Measurements from ENCODE around the gene CD302.

DNA sequence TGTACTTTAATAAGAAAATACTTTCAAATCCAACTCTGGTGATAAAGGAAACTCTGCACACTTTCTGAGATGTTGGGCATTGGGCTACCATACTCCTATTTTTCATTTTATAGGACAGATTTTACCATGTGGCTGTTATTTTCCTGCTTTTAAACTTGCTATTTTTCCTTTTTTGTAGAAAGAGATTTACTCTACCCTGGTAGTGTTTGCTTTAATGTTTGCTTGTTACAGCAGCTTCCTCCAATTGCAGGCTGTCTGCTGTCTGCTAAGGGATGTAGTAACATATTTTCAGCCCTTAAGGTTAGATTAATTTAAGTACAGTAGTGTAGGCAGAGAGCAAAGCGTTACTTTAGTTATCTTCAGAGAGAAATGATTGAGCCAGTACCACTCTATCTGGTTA, 47.1 kb downstream of the CD302 start:
- TF ChIP-seq CHD1 (IDR thresholded peaks at IDR 0.05; ENCODE audit: low read depth, low read length) (no peak), SREBF1 (IDR thresholded peaks at IDR 0.05; ENCODE audit: low read length) (no peak), POLR2A (IDR thresholded peaks at IDR 0.05; ENCODE audit: low read depth, low read length) (no peak), CEBPZ (IDR thresholded peaks at IDR 0.05; ENCODE audit: low read depth, low read length) (no peak), SIN3A (IDR thresholded peaks at IDR 0.05; ENCODE audit: low read depth, low read length) (no peak), BHLHE40 (IDR thresholded peaks at IDR 0.05; ENCODE audit: borderline replicate concordance in 1 of 2, low read depth in 2 of 2, low read length in 1 of 2) (no peak), CTCF (IDR thresholded peaks at IDR 0.05 in 2 of 3, conservative IDR thresholded peaks at IDR 0.05 in 1 of 3; ENCODE audit: control insufficient read depth in 2 of 3, extremely low read depth in 1 of 3, insufficient read depth in 1 of 3, low read depth in 3 of 3, low read length in 3 of 3) (no peak), EZH2 (IDR thresholded peaks at IDR 0.05; ENCODE audit: borderline replicate concordance, control insufficient read depth, low read depth, low read length) (no peak), CREB1 (IDR thresholded peaks at IDR 0.05; ENCODE audit: low read depth) (no peak)
- TF ChIP-seq, protein P1, sequence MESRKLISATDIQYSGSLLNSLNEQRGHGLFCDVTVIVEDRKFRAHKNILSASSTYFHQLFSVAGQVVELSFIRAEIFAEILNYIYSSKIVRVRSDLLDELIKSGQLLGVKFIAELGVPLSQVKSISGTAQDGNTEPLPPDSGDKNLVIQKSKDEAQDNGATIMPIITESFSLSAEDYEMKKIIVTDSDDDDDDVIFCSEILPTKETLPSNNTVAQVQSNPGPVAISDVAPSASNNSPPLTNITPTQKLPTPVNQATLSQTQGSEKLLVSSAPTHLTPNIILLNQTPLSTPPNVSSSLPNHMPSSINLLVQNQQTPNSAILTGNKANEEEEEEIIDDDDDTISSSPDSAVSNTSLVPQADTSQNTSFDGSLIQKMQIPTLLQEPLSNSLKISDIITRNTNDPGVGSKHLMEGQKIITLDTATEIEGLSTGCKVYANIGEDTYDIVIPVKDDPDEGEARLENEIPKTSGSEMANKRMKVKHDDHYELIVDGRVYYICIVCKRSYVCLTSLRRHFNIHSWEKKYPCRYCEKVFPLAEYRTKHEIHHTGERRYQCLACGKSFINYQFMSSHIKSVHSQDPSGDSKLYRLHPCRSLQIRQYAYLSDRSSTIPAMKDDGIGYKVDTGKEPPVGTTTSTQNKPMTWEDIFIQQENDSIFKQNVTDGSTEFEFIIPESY (IDR thresholded peaks at IDR 0.05) = no peak
